Activated CD8-positive, alpha-beta memory T cell treated with anti-CD3 and anti-CD28 coated beads, Interleukin-2, amount 50 U/mL, for 1 hour (primary cell): Measurements from ENCODE around the gene COL8A2.

Source experiments
- DNase-seq: peaks from one replicate; pipeline ENCODE4 v3.0.0-alpha.2; 2020; ENCODE audit errors: extremely low read depth

Gene COL8A2

GRCh38 chr1:36091141-36091540, 33.9 kb downstream of the COL8A2 start:
- no peak for DNase-seq

DNA sequence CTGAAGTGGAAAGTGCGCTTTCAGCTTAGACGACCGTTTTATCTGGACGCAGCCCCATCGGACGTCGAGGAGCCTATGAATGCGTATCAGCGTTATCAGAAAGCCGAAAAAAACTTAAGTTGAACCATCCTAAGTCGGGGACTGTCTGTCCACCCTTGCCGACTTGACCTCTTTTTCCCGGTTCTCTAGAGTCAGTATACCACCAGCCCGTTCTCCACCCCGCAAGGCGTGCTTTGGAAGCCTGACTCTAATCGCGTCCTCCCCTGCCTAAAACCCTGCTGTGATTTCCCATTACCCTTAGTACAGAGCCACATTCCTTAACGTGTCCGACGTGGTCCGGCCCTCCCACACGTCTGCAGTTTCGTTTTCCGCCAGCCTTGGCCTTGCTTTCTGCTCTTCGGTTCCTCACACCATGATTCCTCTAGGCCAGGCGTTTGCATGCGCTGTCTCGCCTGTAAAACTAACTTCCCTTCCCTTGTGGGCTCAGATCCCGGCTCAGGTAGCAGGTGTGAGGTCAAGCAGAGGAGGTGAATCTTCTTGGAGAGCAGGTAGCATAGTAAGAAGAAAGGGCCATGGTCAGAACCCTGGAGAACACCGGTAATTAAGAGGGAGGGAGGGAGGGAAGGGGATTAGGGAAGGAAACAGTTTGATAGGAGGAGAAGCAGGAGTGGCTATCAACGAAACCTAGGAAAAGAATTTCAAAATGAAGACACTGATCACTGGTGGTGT, 35.5 kb downstream of the COL8A2 start:
- DNase-seq = no peak

GRCh38 chr1:36088577-36089392, 36.2 kb downstream of the COL8A2 start, which contains the start of gene ADPRS:
Gene ADPRS, plus strand, starts transcription at chr1:36088892. Its CDS starts 13 bp downstream, at chr1:36088905.
- DNase-seq = peak; percentile 71

- no peak for DNase-seq
Measured at GRCh38 chr1:36088265-36088576, 36.8 kb downstream of the COL8A2 start.

DNA sequence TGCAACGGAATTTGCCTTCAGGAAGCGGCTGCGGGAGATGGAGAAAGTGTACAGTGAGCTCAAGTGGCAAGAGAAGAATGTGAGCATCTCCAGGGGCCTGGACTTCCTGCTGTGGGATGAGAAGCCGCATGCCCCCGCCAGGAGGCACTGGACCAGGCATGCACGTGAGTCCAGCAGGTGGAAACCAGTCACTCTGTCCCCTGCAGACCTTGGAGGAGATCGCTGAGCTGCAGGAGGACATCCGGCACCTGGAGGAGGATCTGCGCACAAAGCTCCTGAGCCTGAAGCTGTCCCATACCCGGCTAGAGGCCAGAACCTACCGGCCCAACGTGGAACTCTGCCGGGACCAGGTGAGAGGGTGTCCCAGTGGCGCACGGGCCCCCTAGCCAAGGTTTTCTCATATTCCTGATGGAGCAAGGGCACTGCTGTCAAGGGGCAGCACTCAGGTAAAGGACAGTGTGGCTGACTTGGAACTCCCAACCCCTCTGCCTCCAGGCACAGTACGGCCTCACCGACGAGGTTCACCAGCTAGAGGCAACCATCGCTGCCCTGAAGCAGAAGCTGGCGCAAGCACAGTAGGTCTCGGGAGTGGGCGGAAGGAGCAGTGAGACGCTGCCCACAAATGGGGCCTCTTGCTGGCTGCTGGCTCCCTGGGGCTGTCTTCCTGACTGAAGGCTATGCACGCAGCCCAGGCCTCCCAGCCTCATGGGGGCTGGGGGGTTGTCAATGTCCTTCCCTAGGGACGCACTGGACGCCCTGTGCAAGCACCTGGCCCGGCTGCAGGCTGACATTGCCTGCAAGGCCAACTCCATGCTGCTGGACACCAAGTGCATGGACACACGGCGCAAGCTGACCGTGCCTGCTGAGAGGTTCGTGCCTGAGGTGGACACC, 37.5 kb downstream of the COL8A2 start:
- no peak for DNase-seq

GRCh38 chr1:36086529-36087232, 38.3 kb downstream of the COL8A2 start:
- DNase-seq = no peak

GRCh38 chr1:36085686-36086526, 39.1 kb downstream of the COL8A2 start:
- no peak for DNase-seq

DNA sequence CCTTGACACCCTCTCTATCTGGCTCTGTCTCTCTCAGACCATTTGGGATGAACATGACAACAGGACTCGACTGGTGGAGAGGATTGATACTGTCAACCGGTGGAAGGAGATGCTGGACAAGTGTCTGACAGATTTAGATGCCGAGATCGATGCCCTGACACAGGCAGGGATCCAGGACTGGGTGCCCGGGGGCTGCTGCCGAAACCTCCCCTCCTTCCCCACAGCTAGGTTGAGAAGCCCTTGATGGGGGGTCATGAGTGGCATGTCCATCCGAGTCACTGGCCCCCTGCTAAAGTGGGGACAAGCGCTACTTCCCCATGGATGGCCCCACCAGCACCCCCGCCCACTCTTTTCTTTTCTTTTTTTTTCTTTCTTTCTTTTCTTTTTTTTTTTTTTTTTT, 39.9 kb downstream of the COL8A2 start:
- no peak for DNase-seq

DNA sequence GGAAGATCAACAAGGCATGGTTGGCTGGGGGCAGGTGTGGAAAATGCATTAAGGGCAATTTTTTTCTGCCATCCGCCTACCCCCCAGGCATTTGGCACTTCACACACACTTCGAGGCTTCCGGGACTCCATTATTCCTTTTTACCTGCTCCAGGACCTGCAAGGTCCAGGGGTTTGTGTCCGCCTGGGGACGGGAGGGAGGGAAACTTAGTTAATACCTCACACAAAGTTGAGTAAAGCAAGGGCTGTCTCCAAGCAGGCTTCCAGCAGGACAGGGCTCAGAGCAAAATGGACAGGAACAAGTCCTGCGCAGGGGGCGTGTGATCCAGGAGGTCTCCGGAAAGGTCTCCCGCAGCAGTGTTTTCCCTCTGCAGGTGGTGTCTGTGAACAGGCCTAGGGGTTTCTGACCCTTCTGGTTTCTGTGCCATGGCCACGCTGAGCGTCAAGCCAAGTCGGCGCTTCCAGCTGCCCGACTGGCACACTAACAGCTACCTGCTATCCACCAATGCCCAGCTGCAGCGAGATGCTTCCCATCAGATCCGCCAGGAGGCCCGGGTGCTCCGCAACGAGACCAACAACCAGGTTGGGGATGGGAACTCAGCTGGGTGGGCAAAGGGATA, 40.4 kb downstream of the COL8A2 start:
- DNase-seq = no peak

- no peak for DNase-seq
Measured at GRCh38 chr1:36083635-36084496, 41.2 kb downstream of the COL8A2 start, which contains the start of gene TEKT2. Gene TEKT2, plus strand, starts transcription at chr1:36084094. Its CDS starts 828 bp downstream, at chr1:36084922.

DNA sequence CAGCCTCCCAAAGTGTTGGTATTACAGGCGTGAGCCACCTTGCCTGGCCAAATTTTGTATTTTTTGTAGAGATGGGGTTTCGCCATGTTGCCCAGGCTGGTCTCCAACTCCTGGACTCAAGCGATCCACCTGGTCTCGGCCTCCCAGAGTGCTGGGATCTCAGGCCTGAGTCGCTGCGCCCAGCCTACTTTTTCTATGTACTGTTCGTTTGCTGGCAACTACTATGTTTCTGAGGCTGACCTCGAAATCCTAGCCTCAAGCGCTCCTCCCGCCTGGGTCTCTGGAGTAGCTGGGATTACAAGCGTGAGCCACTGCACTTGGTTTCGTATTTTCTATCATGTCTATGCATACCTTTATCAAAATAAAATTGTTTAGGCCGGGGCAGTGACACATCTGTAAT, 41.8 kb downstream of the COL8A2 start:
- no peak for DNase-seq

GRCh38 chr1:36081926-36082485, 43.0 kb downstream of the COL8A2 start:
- no peak for DNase-seq

DNA sequence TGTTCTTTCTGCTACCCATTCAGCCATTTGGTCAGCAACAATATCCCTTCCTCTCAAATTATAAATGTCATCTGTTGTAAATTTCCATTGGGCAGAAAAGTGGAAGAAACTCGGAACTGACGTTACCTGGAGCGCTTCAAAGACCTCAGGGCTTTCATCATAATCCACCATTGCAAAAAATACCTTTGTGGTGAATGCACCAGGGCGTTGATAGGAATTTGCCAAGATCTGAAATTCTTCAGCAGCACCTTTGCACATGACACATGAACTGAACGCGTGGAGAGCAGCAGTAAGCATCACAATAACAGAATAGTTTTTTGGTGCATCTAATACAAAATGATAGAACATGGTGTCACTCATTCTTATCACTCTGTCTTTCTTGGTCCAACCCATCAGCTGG, 44.2 kb downstream of the COL8A2 start:
- DNase-seq = no peak

DNA sequence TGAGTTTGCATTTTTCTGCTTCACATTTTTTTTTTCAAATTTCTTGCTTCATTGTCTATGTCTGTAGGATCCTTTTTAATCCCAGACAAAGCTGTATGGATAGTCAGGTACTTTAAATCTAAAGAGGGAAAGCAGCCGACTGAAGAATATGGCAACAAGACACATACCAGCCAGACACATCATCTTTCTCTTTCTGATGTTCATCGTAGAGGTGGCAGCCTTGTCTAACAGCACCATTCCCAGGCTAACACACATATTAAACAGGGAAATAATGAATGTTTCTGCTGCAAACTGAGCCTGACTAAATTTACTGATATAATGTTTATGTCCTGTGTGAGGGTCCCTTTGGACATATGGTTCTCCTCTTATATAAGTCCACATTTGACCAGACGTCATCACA, 44.8 kb downstream of the COL8A2 start:
- no peak for DNase-seq

- no peak for DNase-seq
Measured at GRCh38 chr1:36076979-36077573, 47.9 kb downstream of the COL8A2 start.

DNA sequence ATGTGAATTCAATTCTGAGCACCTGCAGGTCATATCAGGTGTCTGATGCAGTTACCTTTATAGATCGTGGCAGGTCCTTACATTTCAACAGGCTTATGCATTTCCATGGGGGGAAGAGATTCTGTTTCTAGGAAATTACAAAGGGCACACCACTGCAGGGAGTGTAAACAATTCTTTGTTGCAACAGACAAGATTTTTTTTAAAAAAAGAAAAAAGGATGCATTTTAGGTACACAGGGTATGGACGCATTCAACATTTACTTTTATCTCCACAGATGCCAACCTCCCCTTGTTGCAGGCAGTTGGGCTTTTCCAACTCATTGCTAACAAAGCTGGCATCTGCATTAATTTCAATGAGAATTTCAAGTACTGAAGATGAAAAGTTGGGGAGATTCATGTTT, 54.7 kb downstream of the COL8A2 start:
- DNase-seq = no peak

GRCh38 chr1:36068866-36069265, 56.2 kb downstream of the COL8A2 start:
- no peak for DNase-seq

- no peak for DNase-seq
Measured at GRCh38 chr1:36067871-36068270, 57.2 kb downstream of the COL8A2 start.
